GM19463 (cell line): ENCODE data around the gene AMOT.
"Not testable (repeated sequence)": the region's sequence is repeated elsewhere in the genome, so short reads cannot be mapped to it uniquely, and the experiment has no call there.

Source experiments
- ATAC-seq: cut with Tn5 transposase; IDR thresholded peaks from one replicate; pipeline ENCODE4 v1.9.1; 2021; ENCODE audit warnings: mild to moderate bottlenecking, moderate library complexity; ENCODE audit not compliant: unreplicated experiment

The AMOT gene

GRCh38 chrX:112840382-112841113, at the start of gene AMOT:
Gene AMOT, minus strand, starts transcription at chrX:112840831. Its CDS starts 17,705 bp downstream, at chrX:112823126.
- peak; percentile 64 for ATAC-seq

GRCh38 chrX:112889400-112889799, 48.8 kb upstream of the AMOT start:
- no peak for ATAC-seq

GRCh38 chrX:112888916-112889315, 48.3 kb upstream of the AMOT start:
- ATAC-seq: no peak

- ATAC-seq: peak; percentile 41
These were observed 37.1 kb upstream of the AMOT start for GRCh38 chrX:112877771-112878173.

- ATAC-seq: peak; percentile 52
These were observed 34.0 kb upstream of the AMOT start for GRCh38 chrX:112874614-112875013.

- ATAC-seq: no peak
These were observed 33.5 kb upstream of the AMOT start for GRCh38 chrX:112874175-112874574.

GRCh38 chrX:112868586-112868985, 28.0 kb upstream of the AMOT start:
- no peak for ATAC-seq

- ATAC-seq: no peak
These were observed 26.9 kb upstream of the AMOT start for GRCh38 chrX:112867570-112867969.

- no peak for ATAC-seq
These were observed 25.5 kb upstream of the AMOT start for GRCh38 chrX:112866175-112866574.

GRCh38 chrX:112865464-112866025, 24.9 kb upstream of the AMOT start:
- no peak for ATAC-seq

- ATAC-seq: no peak
These were observed 23.2 kb upstream of the AMOT start for GRCh38 chrX:112863850-112864249.

- no peak for ATAC-seq
These were observed 16.8 kb upstream of the AMOT start for GRCh38 chrX:112857478-112857878.

GRCh38 chrX:112854901-112855300, 14.3 kb upstream of the AMOT start:
- not testable (repeated sequence) for ATAC-seq

GRCh38 chrX:112852851-112853250, 12.2 kb upstream of the AMOT start:
- ATAC-seq: no peak

- peak; percentile 73 for ATAC-seq
These were observed 11.2 kb upstream of the AMOT start for GRCh38 chrX:112851806-112852205.

- ATAC-seq: peak; percentile 75
These were observed 10.6 kb upstream of the AMOT start for GRCh38 chrX:112851161-112851779.

GRCh38 chrX:112849016-112849415, 8.4 kb upstream of the AMOT start:
- ATAC-seq: no peak

- ATAC-seq: no peak
These were observed 6.2 kb upstream of the AMOT start for GRCh38 chrX:112846782-112847181.

- ATAC-seq: no peak
These were observed 5.6 kb upstream of the AMOT start for GRCh38 chrX:112846187-112846586.

GRCh38 chrX:112844250-112844649, 3.6 kb upstream of the AMOT start:
- peak; percentile 23 for ATAC-seq

GRCh38 chrX:112841820-112842157, 1.2 kb upstream of the AMOT start:
- ATAC-seq: no peak

- peak; percentile 86 for ATAC-seq
These were observed 636 bp upstream of the AMOT start for GRCh38 chrX:112841114-112841819.
